Measurements from ENCODE around the gene MOB1B.

GRCh38 chr4:70943114-70943513 is 40.9 kb downstream of the MOB1B start:
- no peak for TF ChIP-seq SUZ12 (IDR thresholded peaks at IDR 0.05; ENCODE audit: extremely low read depth, insufficient read depth, insufficient read length)
- TF ChIP-seq YY1 (IDR thresholded peaks at IDR 0.05; ENCODE audit: insufficient read depth, insufficient read length) = no peak

All from NT2/D1 (cell line).